Astrocyte (in vitro differentiated cells and primary cell): ENCODE results near the gene CHN2. TPM values are rescaled to one million over a fixed set of nuclear protein-coding genes. Genes with fewer than 3 reads are reported as not detected.

Source experiments
- DNase-seq: peaks from one replicate; pipeline ENCODE4 v3.0.0-alpha.2; 2010; ENCODE audit warnings: low read depth
- FAIRE-seq: peaks from 2 replicates; lab custom pipeline; 2011; peaks lifted over from hg19 to GRCh38; lab: Jason Lieb, UNC
- H2AFZ ChIP-seq: 2 replicates; pipeline ENCODE4 v1.6.0; 2012; ENCODE audit warnings: low read depth, low read length, inconsistent platforms
- H3K27ac ChIP-seq: 2 replicates; pipeline ENCODE4 v1.5.1; 2011; ENCODE audit warnings: low read depth, low read length, inconsistent platforms
- H3K27me3 ChIP-seq: 2 replicates; pipeline ENCODE4 v1.6.0; 2011; ENCODE audit warnings: low read length, inconsistent platforms; ENCODE audit not compliant: insufficient read depth
- H3K36me3 ChIP-seq: 2 replicates; pipeline ENCODE4 v1.5.1; 2011; ENCODE audit warnings: low read length, inconsistent platforms; ENCODE audit not compliant: insufficient read depth
- H3K4me1 ChIP-seq: 2 replicates; pipeline ENCODE4 v1.5.1; 2011; ENCODE audit warnings: low read length, inconsistent platforms; ENCODE audit not compliant: insufficient read depth
- H3K4me2 ChIP-seq: 2 replicates; pipeline ENCODE4 v1.6.0; 2012; ENCODE audit warnings: low read length, inconsistent platforms
- H3K4me3 ChIP-seq: 2 replicates; pipeline ENCODE4 v1.5.1; 2011; ENCODE audit warnings: low read depth, mild to moderate bottlenecking, low read length, inconsistent platforms; ENCODE audit not compliant: insufficient read depth
- H3K79me2 ChIP-seq: 2 replicates; pipeline ENCODE4 v1.6.0; 2012; ENCODE audit warnings: mild to moderate bottlenecking, low read length, inconsistent platforms; ENCODE audit not compliant: insufficient read depth
- H3K9ac ChIP-seq: 2 replicates; pipeline ENCODE4 v1.6.0; 2012; ENCODE audit warnings: mild to moderate bottlenecking, low read length, inconsistent platforms
- H3K9me3 ChIP-seq: 2 replicates; pipeline ENCODE4 v1.5.1; 2012; ENCODE audit warnings: low read depth, mild to moderate bottlenecking, low read length, inconsistent platforms; ENCODE audit not compliant: insufficient read depth
- H4K20me1 ChIP-seq: 2 replicates; pipeline ENCODE4 v1.6.0; 2012; ENCODE audit warnings: low read length, inconsistent platforms; ENCODE audit not compliant: insufficient read depth
- H3K27ac Mint-ChIP-seq: one replicate; pipeline ENCODE4 v1.8.0; 2021; ENCODE audit warnings: mild to moderate bottlenecking, mixed read lengths; ENCODE audit not compliant: unreplicated experiment
- H3K27me3 Mint-ChIP-seq: one replicate; pipeline ENCODE4 v1.8.0; 2021; ENCODE audit warnings: low read depth, mixed read lengths; ENCODE audit not compliant: unreplicated experiment
- H3K36me3 Mint-ChIP-seq: one replicate; pipeline ENCODE4 v1.8.0; 2021; ENCODE audit warnings: low read depth, mixed read lengths; ENCODE audit not compliant: unreplicated experiment
- H3K4me1 Mint-ChIP-seq: one replicate; pipeline ENCODE4 v1.8.0; 2021; ENCODE audit warnings: low read depth, mixed read lengths; ENCODE audit not compliant: unreplicated experiment
- H3K4me3 Mint-ChIP-seq: one replicate; pipeline ENCODE4 v1.8.0; 2021; ENCODE audit warnings: mild to moderate bottlenecking, moderate library complexity, mixed read lengths; ENCODE audit not compliant: unreplicated experiment
- H3K9me3 Mint-ChIP-seq: one replicate; pipeline ENCODE4 v1.8.0; 2021; ENCODE audit warnings: mild to moderate bottlenecking, mixed read lengths; ENCODE audit not compliant: unreplicated experiment
- CTCF ChIP-seq: IDR thresholded peaks from 2 replicates; pipeline ENCODE4 v1.5.1; 2011; ENCODE audit warnings: low read depth, mild to moderate bottlenecking, inconsistent platforms, low read length, moderate library complexity; ENCODE audit not compliant: insufficient read depth
- EZH2 ChIP-seq: IDR thresholded peaks from 2 replicates; pipeline ENCODE4 v1.6.1; 2012; ENCODE audit warnings: mild to moderate bottlenecking, low read length, inconsistent platforms; ENCODE audit not compliant: insufficient read depth
- total RNA-seq: library from RNA; stranded (reverse); gene quantifications from 2 replicates; pipeline ENCODE4 v1.2.1, GENCODE V29; 2021

CHN2 gene
- total RNA-seq, 1 donor from 2014 or later: 2.5 TPM

DNA sequence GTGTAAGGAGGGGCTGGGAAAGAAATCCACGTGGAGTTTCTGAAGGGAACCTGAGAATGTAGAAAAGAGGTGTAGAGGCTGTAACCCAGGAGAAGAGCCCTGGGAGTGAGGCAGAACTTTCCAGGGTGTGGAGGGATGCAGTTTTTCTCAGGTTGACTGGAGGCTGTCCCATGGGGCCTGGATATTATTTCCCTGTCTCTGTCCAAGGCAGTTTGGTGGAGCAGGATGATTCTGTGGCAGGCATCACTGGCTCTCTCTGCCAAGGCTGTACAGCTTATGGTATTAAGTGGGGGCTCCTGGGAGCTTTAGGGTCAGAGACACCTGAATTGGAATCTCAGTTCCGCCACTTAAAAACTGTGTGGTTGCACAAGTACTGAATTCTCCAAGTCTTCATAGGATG, 81.6 kb downstream of the CHN2 start:
- Histone ChIP-seq H4K20me1 (no peaks in the 10 kb centered on the region), H2AFZ (no peak overlapping the region), H3K36me3 (no peaks in the 10 kb centered on the region), H3K4me1 (peaks cover 5% of the 10 kb centered on the region), H3K9ac (no peak overlapping the region), H3K27me3 (peaks cover 46% of the 10 kb centered on the region), H3K4me3 (no peak overlapping the region), H3K4me2 (no peak overlapping the region), H3K79me2 (no peaks in the 10 kb centered on the region), H3K9me3 (no peaks in the 10 kb centered on the region), H3K27ac (no peak overlapping the region)
- no peak for TF ChIP-seq CTCF
- no peak for TF ChIP-seq EZH2
- H3K36me3 Mint-ChIP-seq: no peaks in the 10 kb centered on the region
- H3K27me3 Mint-ChIP-seq: peaks cover 35% of the 10 kb centered on the region
- H3K27ac Mint-ChIP-seq: no peak overlapping the region
- H3K4me3 Mint-ChIP-seq: no peak overlapping the region
- FAIRE-seq (no peak), DNase-seq (no peak)
- H3K9me3 Mint-ChIP-seq: peaks cover 3% of the 10 kb centered on the region
- no peaks in the 10 kb centered on the region for H3K4me1 Mint-ChIP-seq

DNA sequence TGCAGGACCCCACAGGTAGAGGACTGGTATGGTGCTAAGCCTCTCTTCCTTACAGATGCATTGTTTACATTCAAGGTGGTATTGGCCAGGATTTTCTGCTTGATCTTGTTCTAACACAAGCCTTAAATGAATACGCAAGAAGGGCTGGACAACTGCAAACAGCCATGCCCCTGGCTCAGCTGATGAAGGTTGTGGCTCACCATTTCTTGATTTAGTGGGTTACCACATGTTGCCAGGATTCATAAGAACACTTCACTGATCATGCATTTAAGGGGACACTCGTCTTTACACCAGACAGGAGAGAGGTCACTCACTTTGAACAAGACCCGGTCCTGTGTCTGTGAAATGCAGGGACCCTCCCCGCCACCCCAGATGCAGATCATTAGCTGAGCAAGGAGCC, 82.2 kb downstream of the CHN2 start:
- DNase-seq (no peak), FAIRE-seq (no peak)
- Mint-ChIP-seq H3K9me3 (peaks cover 3% of the 10 kb centered on the region), H3K27me3 (peaks cover 35% of the 10 kb centered on the region), H3K4me1 (peaks cover 2% of the 10 kb centered on the region), H3K4me3 (no peak overlapping the region), H3K27ac (no peak overlapping the region), H3K36me3 (no peaks in the 10 kb centered on the region)
- H4K20me1 ChIP-seq: no peaks in the 10 kb centered on the region
- H3K79me2 ChIP-seq: no peaks in the 10 kb centered on the region
- no peak overlapping the region for H3K27ac ChIP-seq
- no peak for TF ChIP-seq CTCF
- no peak for TF ChIP-seq EZH2
- H3K4me1 ChIP-seq: peaks cover 3% of the 10 kb centered on the region
- H3K9ac ChIP-seq: no peak overlapping the region
- no peaks in the 10 kb centered on the region for H3K36me3 ChIP-seq
- no peak overlapping the region for H3K4me3 ChIP-seq
- no peak overlapping the region for H2AFZ ChIP-seq
- peaks cover 50% of the 10 kb centered on the region for H3K27me3 ChIP-seq
- H3K9me3 ChIP-seq: no peaks in the 10 kb centered on the region
- no peak overlapping the region for H3K4me2 ChIP-seq

GRCh38 chr7:29277436-29278215, 83.1 kb downstream of the CHN2 start:
- no peaks in the 10 kb centered on the region for H3K36me3 Mint-ChIP-seq
- FAIRE-seq: no peak
- no peak overlapping the region for H3K4me2 ChIP-seq

More at GRCh38 chr7:29277436-29278215, 83.1 kb downstream of the CHN2 start:
- no peak for TF ChIP-seq CTCF
- TF ChIP-seq EZH2: no peak
- H3K9me3 Mint-ChIP-seq: peaks cover 3% of the 10 kb centered on the region
- H3K27ac ChIP-seq: no peak overlapping the region
- H3K27ac Mint-ChIP-seq: no peak overlapping the region
- H2AFZ ChIP-seq: no peak overlapping the region
- H3K79me2 ChIP-seq: no peaks in the 10 kb centered on the region
- no peaks in the 10 kb centered on the region for H3K9me3 ChIP-seq
- H3K4me3 Mint-ChIP-seq: no peak overlapping the region
- H3K27me3 ChIP-seq: peaks cover 57% of the 10 kb centered on the region
- H4K20me1 ChIP-seq: no peaks in the 10 kb centered on the region
- no peak overlapping the region for H3K9ac ChIP-seq
- H3K27me3 Mint-ChIP-seq: peaks cover 30% of the 10 kb centered on the region
- H3K4me1 Mint-ChIP-seq: peaks cover 4% of the 10 kb centered on the region
- H3K4me3 ChIP-seq: no peak overlapping the region
- no peak for DNase-seq
- peaks cover 3% of the 10 kb centered on the region for H3K4me1 ChIP-seq
- no peaks in the 10 kb centered on the region for H3K36me3 ChIP-seq
